GM12878 (cell line): ENCODE results near the gene RGS11. TPM values are rescaled to one million over a fixed set of nuclear protein-coding genes. Genes with fewer than 3 reads are reported as not detected.
"Not testable (repeated sequence)": the region's sequence is repeated elsewhere in the genome, so short reads cannot be mapped to it uniquely, and the experiment has no call there.

ENCODE experiments used
- ATAC-seq: fragments of 200-7000 bp; cut with Tn5 transposase; 3 replicates; pipeline ENCODE4 v1.9.1; 2020; ENCODE audit warnings: mild to moderate bottlenecking, moderate library complexity
- BruUV-seq: library from RNA; stranded (reverse); fragments of 400-500 nt; replicated peaks from 2 replicates; lab custom pipeline; 2021; lab: Mats Ljungman, UMichigan
- CTCF ChIA-PET: fragments of 300-600 bp; sonication (Branson Sonifier 250); formaldehyde crosslinking; extraction: SDS; loops from one replicate; lab custom pipeline; 2021; ENCODE audit warnings: inconsistent platforms; lab: Yijun Ruan, JAX
- POLR2A ChIA-PET: fragments of 350-600 bp; formaldehyde crosslinking; extraction: SDS; loops from one replicate; lab custom pipeline; 2021; ENCODE audit warnings: inconsistent platforms; lab: Charles Lee
- RAD21 ChIA-PET: fragments of 300-600 bp; sonication (Branson Sonifier 250); formaldehyde crosslinking; loops from one replicate; lab custom pipeline; 2023; ENCODE audit warnings: antibody characterized with exemption; ENCODE audit not compliant: unreplicated experiment; lab: Charles Lee
- SMC1A ChIA-PET: fragments of 300-600 bp; sonication (Branson Sonifier 250); formaldehyde crosslinking; loops from one replicate; lab custom pipeline; 2023; ENCODE audit not compliant: unreplicated experiment, uncharacterized antibody; lab: Charles Lee
- DNase-seq: peaks from one replicate; pipeline ENCODE4 v3.0.0-alpha.2; 2011; ENCODE audit warnings: low read depth, low spot score
- FAIRE-seq: peaks from 3 replicates; lab custom pipeline; 2011; peaks lifted over from hg19 to GRCh38; lab: Jason Lieb, UNC
- H2AFZ ChIP-seq: 2 replicates; pipeline ENCODE4 v1.6.0; 2011; ENCODE audit warnings: low read depth, low read length, control low read depth; ENCODE audit not compliant: control insufficient read depth
- H3K27ac ChIP-seq: 2 replicates; pipeline ENCODE4 v1.5.1; 2011; ENCODE audit warnings: control low read depth; ENCODE audit not compliant: control insufficient read depth, insufficient read depth
- H3K27me3 ChIP-seq, 2 experiments: replicated peaks in 1 of 2; 2 replicates each; pipeline versions ENCODE4 v1.6.0 to v1.6.1; 2011; ENCODE audit warnings: low read length in 1 of 2; ENCODE audit not compliant: control insufficient read depth in 2 of 2, insufficient read depth in 2 of 2
- H3K36me3 ChIP-seq, 2 experiments: 2 replicates each; pipeline ENCODE4 v1.5.1; 2011; ENCODE audit warnings: low read length in 1 of 2; ENCODE audit not compliant: control insufficient read depth in 2 of 2, insufficient read depth in 2 of 2
- H3K4me1 ChIP-seq: 2 replicates; pipeline ENCODE4 v1.6.1; 2011; ENCODE audit warnings: mild to moderate bottlenecking, low read length, moderate library complexity, mixed read lengths; ENCODE audit not compliant: control insufficient read depth, insufficient read depth
- H3K4me2 ChIP-seq: 2 replicates; pipeline ENCODE4 v1.6.0; 2011; ENCODE audit warnings: control low read depth; ENCODE audit not compliant: control insufficient read depth, insufficient read depth
- H3K4me3 ChIP-seq: fragments of 200-600 bp; sonication (generic); 2 replicates; pipeline ENCODE4 v1.5.1; 2016
- H3K79me2 ChIP-seq: 2 replicates; pipeline ENCODE4 v1.6.0; 2011; ENCODE audit warnings: low read length; ENCODE audit not compliant: control insufficient read depth, insufficient read depth
- H3K9ac ChIP-seq: 2 replicates; pipeline ENCODE4 v1.8.0; 2011; ENCODE audit warnings: low read length, control low read depth, mixed read lengths; ENCODE audit not compliant: control insufficient read depth, insufficient read depth
- H3K9me3 ChIP-seq: replicated peaks from 3 replicates; pipeline ENCODE4 v1.5.1; 2011; ENCODE audit warnings: mild to moderate bottlenecking, low read length; ENCODE audit not compliant: control insufficient read depth, insufficient read depth
- H4K20me1 ChIP-seq: 2 replicates; pipeline ENCODE4 v1.6.0; 2011; ENCODE audit not compliant: control insufficient read depth, insufficient read depth
- BRCA1 ChIP-seq: IDR thresholded peaks from 2 replicates; pipeline ENCODE4 v1.6.1; 2011; ENCODE audit warnings: low read depth, low read length, improper control_type of control experiment
- CHD1 ChIP-seq: IDR thresholded peaks from 2 replicates; pipeline ENCODE4 v1.6.1; 2012; ENCODE audit warnings: low read depth, low read length, improper control_type of control experiment
- CHD2 ChIP-seq: IDR thresholded peaks from 2 replicates; pipeline ENCODE4 v1.6.1; 2011; ENCODE audit warnings: low read depth, low read length, improper control_type of control experiment, borderline replicate concordance
- ELK1 ChIP-seq: IDR thresholded peaks from 2 replicates; pipeline ENCODE4 v1.6.1; 2012; ENCODE audit warnings: low read depth, low read length, improper control_type of control experiment
- NR2C2 ChIP-seq: IDR thresholded peaks from 2 replicates; pipeline ENCODE4 v1.6.1; 2011; ENCODE audit warnings: borderline replicate concordance, low read depth; ENCODE audit not compliant: control insufficient read depth, insufficient read length
- RCOR1 ChIP-seq: conservative IDR thresholded peaks from 2 replicates; pipeline ENCODE4 v1.6.1; 2012; ENCODE audit warnings: low read depth, low read length, improper control_type of control experiment
- SREBF2 ChIP-seq: IDR thresholded peaks from 2 replicates; pipeline ENCODE4 v1.6.1; 2012; ENCODE audit warnings: mild to moderate bottlenecking, low read length
- SUPT20H ChIP-seq: IDR thresholded peaks from 2 replicates; pipeline ENCODE4 v1.6.1; 2011; ENCODE audit warnings: low read depth, mild to moderate bottlenecking, low read length, moderate library complexity, borderline replicate concordance; ENCODE audit not compliant: control insufficient read depth
- YBX1 ChIP-seq: fragments of 450-650 bp; IDR thresholded peaks from 2 replicates; pipeline ENCODE4 v1.6.1; 2016; ENCODE audit warnings: antibody characterized with exemption
- ZNF274 ChIP-seq: IDR thresholded peaks from one replicate; pipeline ENCODE4 v1.8.0; 2011; ENCODE audit not compliant: insufficient read length, insufficient read depth
- WGBS: methylation state at CpG from one replicate; pipeline ENCODE4 v1.1.6; 2016; ENCODE audit warnings: low lambda C conversion rate; ENCODE audit not compliant: insufficient replicate concordance, insufficient coverage; ENCODE audit errors: missing lambda C conversion rate; 5-methylcytosine and 5-hydroxymethylcytosine counted together
- in situ Hi-C: fragments of 300-500 bp; cut with MboI; formaldehyde crosslinking; loops from 9 replicates; pipeline ENCODE4 v1.14.3; 2018; ENCODE audit warnings: mixed read lengths
- intact Hi-C: fragments of 100-400 bp; cut with micrococcal nuclease; formaldehyde crosslinking; loops from one replicate; pipeline ENCODE4 v1.14.2; 2022; ENCODE audit not compliant: unreplicated experiment
- polyA plus RNA-seq, 11 experiments: library from polyadenylated mRNA; depleted of rRNA in 4 of 11; unstranded in 6 of 11; stranded (reverse) in 5 of 11; fragments of >200 nt; fragmentation: Nextera tagmentation in 4 of 11; fragmentation: Illumina TruSeq in 1 of 11; extraction: Ambion mirVana in 4 of 11; extraction: Trizol in 1 of 11; gene quantifications; 1 replicate in 1 of 11; 2 replicates in 10 of 11; pipeline versions ENCODE4 v1.2.1 to v1.2.3, GENCODE V29; 2011 to 2016; ENCODE audit warnings: inconsistent platforms in 2 of 11, missing spikeins in 2 of 11, low read depth in 1 of 11
- total RNA-seq, 4 experiments: library from RNA; depleted of rRNA in 3 of 4; stranded (reverse); fragments of >200 nt in 3 of 4; fragmentation: Illumina TruSeq in 1 of 4; extraction: Trizol in 1 of 4; gene quantifications; 2 replicates each; pipeline versions ENCODE4 v1.2.1 to v1.2.3, GENCODE V29; 2013 to 2021
- TF ChIP-seq, protein P1 (sequence below): fragments of 450-650 bp; IDR thresholded peaks from 2 replicates; pipeline ENCODE4 v1.6.1; 2016; ENCODE audit warnings: mild to moderate bottlenecking

The RGS11 gene
- total and polyA plus RNA-seq, 10 of the 15 experiments (the other 5 are each of a cell fraction or from before 2014, with no cell fraction given), result 0.04 TPM; not detected in 9

GRCh38 chr16:259226-259625, 16.5 kb downstream of the RGS11 start (continued):
- TF ChIP-seq YBX1, result no peak
- no peak for TF ChIP-seq ELK1
- TF ChIP-seq SUPT20H, result no peak

DNA sequence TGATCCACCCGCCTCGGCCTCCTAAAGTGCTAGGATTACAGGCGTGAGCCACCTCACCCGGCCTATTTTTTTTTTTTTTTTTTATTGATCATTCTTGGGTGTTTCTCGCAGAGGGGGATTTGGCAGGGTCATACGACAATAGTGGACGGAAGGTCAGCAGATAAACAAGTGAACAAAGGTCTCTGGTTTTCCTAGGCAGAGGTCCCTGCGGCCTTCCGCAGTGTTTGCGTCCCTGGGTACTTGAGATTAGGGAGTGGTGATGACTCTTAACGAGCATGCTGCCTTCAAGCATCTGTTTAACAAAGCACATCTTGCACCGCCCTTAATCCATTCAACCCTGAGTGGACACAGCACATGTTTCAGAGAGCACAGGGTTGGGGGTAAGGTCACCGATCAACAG, 17.7 kb downstream of the RGS11 start:
- H3K36me3 ChIP-seq, H3K79me2 ChIP-seq, H2AFZ ChIP-seq, POLR2A ChIA-PET, intact Hi-C loops, H3K9ac ChIP-seq, RAD21 ChIA-PET, H3K4me2 ChIP-seq, H3K27me3 ChIP-seq, H3K9me3 ChIP-seq, ATAC-seq, SMC1A ChIA-PET, FAIRE-seq, BruUV-seq, H4K20me1 ChIP-seq, H3K4me3 ChIP-seq, in situ Hi-C loops, H3K27ac ChIP-seq, H3K4me1 ChIP-seq, CTCF ChIA-PET, DNase-seq: not testable (repeated sequence)
- over 99% methylated on average over 11 of the region's 13 CpGs for WGBS

GRCh38 chr16:255183-255582, 20.6 kb downstream of the RGS11 start:
- FAIRE-seq, result no peak
- TF ChIP-seq CHD2 (no peak), RCOR1 (no peak), SREBF2 (no peak), BRCA1 (no peak), CHD1 (no peak), NR2C2 (no peak), ZNF274 (no peak)
- TF ChIP-seq, protein P1, sequence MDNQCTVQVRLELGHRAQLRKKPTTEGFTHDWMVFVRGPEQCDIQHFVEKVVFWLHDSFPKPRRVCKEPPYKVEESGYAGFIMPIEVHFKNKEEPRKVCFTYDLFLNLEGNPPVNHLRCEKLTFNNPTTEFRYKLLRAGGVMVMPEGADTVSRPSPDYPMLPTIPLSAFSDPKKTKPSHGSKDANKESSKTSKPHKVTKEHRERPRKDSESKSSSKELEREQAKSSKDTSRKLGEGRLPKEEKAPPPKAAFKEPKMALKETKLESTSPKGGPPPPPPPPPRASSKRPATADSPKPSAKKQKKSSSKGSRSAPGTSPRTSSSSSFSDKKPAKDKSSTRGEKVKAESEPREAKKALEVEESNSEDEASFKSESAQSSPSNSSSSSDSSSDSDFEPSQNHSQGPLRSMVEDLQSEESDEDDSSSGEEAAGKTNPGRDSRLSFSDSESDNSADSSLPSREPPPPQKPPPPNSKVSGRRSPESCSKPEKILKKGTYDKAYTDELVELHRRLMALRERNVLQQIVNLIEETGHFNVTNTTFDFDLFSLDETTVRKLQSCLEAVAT, result no peak
- intact Hi-C loops, result no loop called here

More at GRCh38 chr16:255183-255582, 20.6 kb downstream of the RGS11 start:
- no peak overlapping the region for H3K4me3 ChIP-seq
- H3K4me1 ChIP-seq, result peaks cover 4% of the 10 kb centered on the region; the same call in 1 of the 2 replicates
- SMC1A ChIA-PET, result interaction anchor here (1.0 to 1.3 kb wide), 2 partner anchors 15 to 20 kb away, joined by 3 to 4 read pairs; partner anchors contain the start of gene FAM234A
- H2AFZ ChIP-seq, result no peak overlapping the region
- in situ Hi-C loops, result no loop called here
- H3K79me2 ChIP-seq, result no peaks in the 10 kb centered on the region
- CTCF ChIA-PET, result no interaction called here
- no peak overlapping the region for H3K9ac ChIP-seq
- RAD21 ChIA-PET, result no interaction called here
- no peaks in the 10 kb centered on the region for H4K20me1 ChIP-seq
- POLR2A ChIA-PET, result no interaction called here
- H3K9me3 ChIP-seq, result no peaks in the 10 kb centered on the region
- 98% methylated on average over 6 of the region's 6 CpGs for WGBS
- DNase-seq (no peak), ATAC-seq (no peak)
- H3K27me3 ChIP-seq, result no peaks in the 10 kb centered on the region
- H3K36me3 ChIP-seq, result peaks cover 0 to 4% of the 10 kb centered on the region in 2 experiments; a peak in 2 of 4 replicates
- no peak overlapping the region for H3K27ac ChIP-seq
- H3K4me2 ChIP-seq, result no peak overlapping the region
- BruUV-seq, result no TSS peak
